ENCODE results near the gene RAB40B.

- TF ChIP-seq SIN3A (IDR thresholded peaks at IDR 0.05; ENCODE audit: borderline replicate concordance, insufficient read depth, low read length): no peak
- no peak for TF ChIP-seq TAF1 (IDR thresholded peaks at IDR 0.05; ENCODE audit: borderline replicate concordance, insufficient read depth, low read length)
Observed at GRCh38 chr17:82662711-82663261, 35.7 kb downstream of the RAB40B start.
